Fibroblast of lung (primary cell): ENCODE data around the gene FAM204A. TPM values are rescaled to one million over a fixed set of nuclear protein-coding genes. Genes with fewer than 3 reads are reported as not detected.

Source experiments
- DNase-seq, 2 donors: peaks; one replicate each; pipeline versions ENCODE4 v3.0.0 to v3.0.0-alpha.2; 2010; ENCODE audit warnings: low read depth in 2 of 2
- H2AFZ ChIP-seq: 2 replicates; pipeline ENCODE4 v1.5.1; 2012; ENCODE audit warnings: low read length, control low read depth, inconsistent platforms
- H3K27ac ChIP-seq: 2 replicates; pipeline ENCODE4 v1.5.1; 2011; ENCODE audit warnings: low read length, control low read depth; ENCODE audit not compliant: insufficient read depth
- H3K27me3 ChIP-seq: 2 replicates; pipeline ENCODE4 v1.5.1; 2011; ENCODE audit warnings: mild to moderate bottlenecking, low read length; ENCODE audit not compliant: control insufficient read depth, insufficient read depth
- H3K36me3 ChIP-seq: 2 replicates; pipeline ENCODE4 v1.5.1; 2011; ENCODE audit warnings: low read length; ENCODE audit not compliant: control insufficient read depth, insufficient read depth
- H3K4me1 ChIP-seq: 2 replicates; pipeline ENCODE4 v1.5.1; 2011; ENCODE audit warnings: low read length; ENCODE audit not compliant: control insufficient read depth, insufficient read depth; ENCODE audit errors: extremely low read depth
- H3K4me2 ChIP-seq: 2 replicates; pipeline ENCODE4 v1.5.1; 2011; ENCODE audit warnings: low read length, control low read depth; ENCODE audit not compliant: insufficient read depth; ENCODE audit errors: extremely low read depth
- H3K4me3 ChIP-seq, 4 experiments: fragments of 200-600 bp in 1 of 4; sonication (generic) in 1 of 4; replicated peaks in 1 of 4; 2 replicates each; pipeline ENCODE4 v1.5.1; 2011 to 2016; ENCODE audit warnings: low read length in 4 of 4, low read depth in 3 of 4, mild to moderate bottlenecking in 3 of 4, control low read depth in 2 of 4, inconsistent platforms in 1 of 4, mixed read lengths in 1 of 4; ENCODE audit not compliant: insufficient read depth in 1 of 4; ENCODE audit errors: control extremely low read depth in 1 of 4
- H3K79me2 ChIP-seq: 2 replicates; pipeline ENCODE4 v1.5.1; 2012; ENCODE audit warnings: mild to moderate bottlenecking, low read length, inconsistent platforms; ENCODE audit not compliant: control insufficient read depth, insufficient read depth
- H3K9ac ChIP-seq: 2 replicates; pipeline ENCODE4 v1.5.1; 2011; ENCODE audit warnings: mild to moderate bottlenecking, low read length, control low read depth; ENCODE audit not compliant: insufficient read depth
- H3K9me3 ChIP-seq: 2 replicates; pipeline ENCODE4 v1.5.1; 2012; ENCODE audit warnings: low read depth, low read length; ENCODE audit not compliant: control insufficient read depth, insufficient read depth
- H4K20me1 ChIP-seq: 2 replicates; pipeline ENCODE4 v1.5.1; 2011; ENCODE audit warnings: low read length; ENCODE audit not compliant: control insufficient read depth, insufficient read depth; ENCODE audit errors: extremely low read depth
- EZH2 ChIP-seq: IDR thresholded peaks from 2 replicates; pipeline ENCODE4 v1.5.1; 2012; ENCODE audit warnings: low read length, control low read depth, mild to moderate bottlenecking; ENCODE audit errors: missing control alignments
- polyA plus RNA-seq, 2 donors: library from polyadenylated mRNA; depleted of rRNA in 1 of 2; stranded (reverse) in 1 of 2; unstranded in 1 of 2; fragments of >200 nt; gene quantifications; 2 replicates each; pipeline ENCODE4 v1.2.1, GENCODE V29; 2011 to 2012; ENCODE audit warnings: missing spikeins in 1 of 2
- total RNA-seq: library from RNA; depleted of rRNA; stranded (reverse); fragments of >200 nt; gene quantifications from 2 replicates; pipeline ENCODE4 v1.2.1, GENCODE V29; 2014
- TF ChIP-seq, protein P1 (sequence below), 2 donors: IDR thresholded peaks in 1 of 2; conservative IDR thresholded peaks in 1 of 2; 1 replicate in 1 of 2; 2 replicates in 1 of 2; pipeline ENCODE4 v1.5.1; 2011 to 2012; ENCODE audit warnings: low read length in 2 of 2, control low read depth in 1 of 2, inconsistent platforms in 1 of 2, low read depth in 1 of 2, mild to moderate bottlenecking in 1 of 2

FAM204A gene
- total and polyA plus RNA-seq, 2 donors (not counting 1 experiment from before 2014, with no cell fraction given), result 47.2 to 54.8 TPM

DNA sequence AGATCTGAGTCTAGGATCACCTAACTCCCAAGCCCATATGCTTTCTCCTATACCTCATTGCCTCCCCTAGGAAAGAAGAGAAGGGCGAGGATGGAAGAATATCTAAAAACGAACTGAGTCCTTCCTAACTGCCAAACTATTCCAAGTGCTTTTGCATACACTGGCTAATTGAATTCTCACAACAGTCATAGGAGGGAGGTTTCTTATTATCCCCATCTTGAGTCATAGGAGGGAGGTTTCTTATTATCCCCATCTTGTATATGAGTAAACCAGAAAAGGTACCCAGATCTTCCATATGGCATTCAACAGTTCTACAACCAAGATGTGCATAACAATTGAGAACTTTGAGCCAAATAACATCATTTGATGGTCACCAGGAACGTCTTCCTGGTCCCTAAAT, 13.1 kb upstream of the FAM204A start:
- TF ChIP-seq, protein P1, sequence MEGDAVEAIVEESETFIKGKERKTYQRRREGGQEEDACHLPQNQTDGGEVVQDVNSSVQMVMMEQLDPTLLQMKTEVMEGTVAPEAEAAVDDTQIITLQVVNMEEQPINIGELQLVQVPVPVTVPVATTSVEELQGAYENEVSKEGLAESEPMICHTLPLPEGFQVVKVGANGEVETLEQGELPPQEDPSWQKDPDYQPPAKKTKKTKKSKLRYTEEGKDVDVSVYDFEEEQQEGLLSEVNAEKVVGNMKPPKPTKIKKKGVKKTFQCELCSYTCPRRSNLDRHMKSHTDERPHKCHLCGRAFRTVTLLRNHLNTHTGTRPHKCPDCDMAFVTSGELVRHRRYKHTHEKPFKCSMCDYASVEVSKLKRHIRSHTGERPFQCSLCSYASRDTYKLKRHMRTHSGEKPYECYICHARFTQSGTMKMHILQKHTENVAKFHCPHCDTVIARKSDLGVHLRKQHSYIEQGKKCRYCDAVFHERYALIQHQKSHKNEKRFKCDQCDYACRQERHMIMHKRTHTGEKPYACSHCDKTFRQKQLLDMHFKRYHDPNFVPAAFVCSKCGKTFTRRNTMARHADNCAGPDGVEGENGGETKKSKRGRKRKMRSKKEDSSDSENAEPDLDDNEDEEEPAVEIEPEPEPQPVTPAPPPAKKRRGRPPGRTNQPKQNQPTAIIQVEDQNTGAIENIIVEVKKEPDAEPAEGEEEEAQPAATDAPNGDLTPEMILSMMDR (conservative IDR thresholded peaks at IDR 0.05 in 1 of 2, IDR thresholded peaks at IDR 0.05 in 1 of 2; ENCODE audit: low read depth in 1 of 2, low read length in 2 of 2), result no peak
- TF ChIP-seq EZH2, result no peak
- Histone ChIP-seq H3K27ac (no peak overlapping the region), H4K20me1 (no peaks in the 10 kb centered on the region), H2AFZ (no peak overlapping the region), H3K9me3 (no peaks in the 10 kb centered on the region), H3K4me2 (no peak overlapping the region), H3K4me1 (no peaks in the 10 kb centered on the region), H3K79me2 (no peaks in the 10 kb centered on the region), H3K36me3 (no peaks in the 10 kb centered on the region), H3K27me3 (no peaks in the 10 kb centered on the region), H3K9ac (no peak overlapping the region), H3K4me3 (no peak overlapping the region)
- no peak for DNase-seq

GRCh38 chr10:118349235-118349634, 7.1 kb upstream of the FAM204A start:
- Histone ChIP-seq H3K27me3 (no peaks in the 10 kb centered on the region), H4K20me1 (no peaks in the 10 kb centered on the region), H3K4me1 (no peaks in the 10 kb centered on the region), H3K36me3 (no peaks in the 10 kb centered on the region), H3K4me2 (no peak overlapping the region), H3K9ac (no peak overlapping the region), H3K79me2 (no peaks in the 10 kb centered on the region), H2AFZ (no peak overlapping the region), H3K27ac (no peak overlapping the region), H3K9me3 (no peaks in the 10 kb centered on the region), H3K4me3 (no peak overlapping the region)
- DNase-seq, result no peak
- TF ChIP-seq, protein P1 (conservative IDR thresholded peaks at IDR 0.05 in 1 of 2, IDR thresholded peaks at IDR 0.05 in 1 of 2; ENCODE audit: low read depth in 1 of 2, low read length in 2 of 2), result no peak
- TF ChIP-seq EZH2, result no peak

DNA sequence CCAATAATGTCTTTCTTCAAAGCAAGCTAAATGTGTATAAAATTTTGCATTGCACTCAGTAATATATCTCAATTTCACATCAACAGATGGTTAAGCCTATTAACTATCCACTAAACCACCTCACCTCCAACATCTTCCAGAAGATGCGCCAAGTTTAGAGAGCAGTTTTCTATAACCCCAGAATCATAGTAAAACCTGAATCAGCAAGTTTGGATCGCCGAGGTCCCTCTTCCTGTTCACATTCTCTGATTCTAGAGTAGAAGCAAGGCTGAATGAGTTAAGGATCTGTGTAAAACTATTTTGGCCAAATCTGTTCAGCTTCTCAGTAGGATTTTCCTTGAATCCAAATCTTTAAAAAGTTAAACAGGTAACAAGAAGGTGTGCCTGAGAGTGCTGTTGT, 1.4 kb upstream of the FAM204A start:
- no peak for DNase-seq
- no peaks in the 10 kb centered on the region for H4K20me1 ChIP-seq
- H3K9ac ChIP-seq, result no peak overlapping the region
- H3K4me3 ChIP-seq, result no peak overlapping the region
- TF ChIP-seq, protein P1 (conservative IDR thresholded peaks at IDR 0.05 in 1 of 2, IDR thresholded peaks at IDR 0.05 in 1 of 2; ENCODE audit: low read depth in 1 of 2, low read length in 2 of 2), result no peak
- no peak for TF ChIP-seq EZH2
- H3K27ac ChIP-seq, result no peak overlapping the region
- no peaks in the 10 kb centered on the region for H3K9me3 ChIP-seq
- peaks cover 4% of the 10 kb centered on the region for H3K4me1 ChIP-seq
- no peaks in the 10 kb centered on the region for H3K27me3 ChIP-seq
- H3K79me2 ChIP-seq, result peaks cover 28% of the 10 kb centered on the region
- H3K4me2 ChIP-seq, result no peak overlapping the region
- no peak overlapping the region for H2AFZ ChIP-seq
- H3K36me3 ChIP-seq, result no peaks in the 10 kb centered on the region
